SK-N-SH (cell line): Measurements from ENCODE around the gene SCN9A. TPM values are rescaled to one million over a fixed set of nuclear protein-coding genes. Genes with fewer than 3 reads are reported as not detected.

Experiments
- CTCF ChIA-PET: fragments of 300-600, 350-600 bp; formaldehyde crosslinking; extraction: SDS; loops from one replicate; lab custom pipeline; 2021; lab: Yijun Ruan, JAX
- POLR2A ChIA-PET: fragments of 350-600 bp; sonication (Branson Sonifier 250); formaldehyde crosslinking; extraction: SDS; loops from one replicate; lab custom pipeline; 2020; ENCODE audit warnings: antibody characterized with exemption, inconsistent platforms; lab: Yijun Ruan, JAX
- DNase-seq: peaks from one replicate; pipeline ENCODE4 v3.0.0; 2012
- H2AFZ ChIP-seq: fragments of 200-600 bp; sonication (generic); 2 replicates; pipeline ENCODE4 v1.8.1; 2016; ENCODE audit warnings: antibody characterized with exemption, mild to moderate bottlenecking, low read depth
- H3F3A ChIP-seq: fragments of 200-600 bp; sonication (generic); replicated peaks from 2 replicates; pipeline ENCODE3; 2016; ENCODE audit warnings: antibody characterized with exemption, mild to moderate bottlenecking; ENCODE audit not compliant: insufficient read depth
- H3K27ac ChIP-seq, 2 experiments: fragments of 200-500 bp in 1 of 2; fragments of 200-600 bp in 1 of 2; sonication (Bioruptor generic) in 1 of 2; sonication (generic), shearing (Covaris generic) in 1 of 2; 2 replicates each; pipeline versions ENCODE4 v1.5.1 to v1.6.1; 2014 to 2016; ENCODE audit warnings: low read depth in 2 of 2, inconsistent platforms in 1 of 2, low read length in 1 of 2, mild to moderate bottlenecking in 1 of 2, mixed read lengths in 1 of 2
- H3K27me3 ChIP-seq: fragments of 200-600 bp; sonication (generic), shearing (Covaris generic); 2 replicates; pipeline ENCODE4 v1.6.1; 2016; ENCODE audit warnings: mixed run types; ENCODE audit not compliant: insufficient read depth
- H3K36me3 ChIP-seq, 2 experiments: fragments of 200-500 bp in 1 of 2; fragments of 200-600 bp in 1 of 2; sonication (Bioruptor generic) in 1 of 2; sonication (generic) in 1 of 2; replicated peaks in 1 of 2; 2 replicates each; pipeline versions ENCODE3 to v1.5.1; 2014 to 2016; ENCODE audit warnings: low read length in 1 of 2, mild to moderate bottlenecking in 1 of 2; ENCODE audit not compliant: insufficient read depth in 2 of 2, control insufficient read depth in 1 of 2
- H3K4me1 ChIP-seq, 2 experiments: fragments of 200-500 bp in 1 of 2; fragments of 200-600 bp in 1 of 2; sonication (Bioruptor generic) in 1 of 2; sonication (generic), shearing (Covaris generic) in 1 of 2; 2 replicates each; pipeline versions ENCODE4 v1.5.1 to v1.6.1; 2014 to 2016; ENCODE audit warnings: low read depth in 1 of 2, low read length in 1 of 2, mixed run types in 1 of 2; ENCODE audit not compliant: insufficient read depth in 2 of 2, control insufficient read depth in 1 of 2
- H3K4me2 ChIP-seq: fragments of 200-600 bp; sonication (generic), shearing (Covaris generic); 2 replicates; pipeline ENCODE4 v1.6.1; 2017; ENCODE audit warnings: mixed run types
- H3K4me3 ChIP-seq, 2 experiments: fragments of 200-500 bp in 1 of 2; fragments of 200-600 bp in 1 of 2; sonication (Bioruptor generic) in 1 of 2; sonication (generic), shearing (Covaris generic) in 1 of 2; 2 replicates each; pipeline versions ENCODE4 v1.5.1 to v1.8.1; 2014 to 2016; ENCODE audit warnings: low read depth in 2 of 2, inconsistent platforms in 1 of 2, low read length in 1 of 2, mild to moderate bottlenecking in 1 of 2, mixed read lengths in 1 of 2, moderate library complexity in 1 of 2
- H3K79me2 ChIP-seq: fragments of 200-600 bp; sonication (generic); 2 replicates; pipeline ENCODE4 v1.8.1; 2017; ENCODE audit warnings: mild to moderate bottlenecking; ENCODE audit not compliant: insufficient read depth
- H3K9ac ChIP-seq: fragments of 200-600 bp; sonication (generic); 2 replicates; pipeline ENCODE4 v1.6.1; 2017; ENCODE audit warnings: mixed run types
- H3K9me2 ChIP-seq: fragments of 200-600 bp; sonication (generic); 2 replicates; pipeline ENCODE4 v1.6.1; 2017; ENCODE audit warnings: mixed run types
- H3K9me3 ChIP-seq: fragments of 200-600 bp; sonication (generic); 2 replicates; pipeline ENCODE4 v1.6.1; 2017; ENCODE audit warnings: mixed run types, mild to moderate bottlenecking, moderate library complexity
- H4K20me1 ChIP-seq: fragments of 200-600 bp; sonication (generic); 2 replicates; pipeline ENCODE4 v1.6.1; 2017; ENCODE audit warnings: mild to moderate bottlenecking, mixed run types; ENCODE audit not compliant: insufficient read depth
- CTCF ChIP-seq: fragments of 200-600 bp; sonication (generic); IDR thresholded peaks from 2 replicates; pipeline ENCODE4 v1.6.1; 2017; ENCODE audit warnings: antibody characterized with exemption, mild to moderate bottlenecking, moderate library complexity
- EP300 ChIP-seq, 2 experiments: IDR thresholded peaks; 2 replicates each; pipeline versions ENCODE4 v1.4.0 to v1.6.1; 2012; ENCODE audit warnings: borderline replicate concordance in 1 of 2, low read depth in 1 of 2, low read length in 1 of 2
- EZH2phosphoT487 ChIP-seq: fragments of 200-600 bp; sonication (generic); IDR thresholded peaks from 2 replicates; pipeline ENCODE4 v1.6.1; 2017; ENCODE audit warnings: low read depth, mixed run types, mild to moderate bottlenecking, antibody characterized with exemption, moderate library complexity, borderline replicate concordance
- GABPA ChIP-seq: IDR thresholded peaks from 2 replicates; pipeline ENCODE4 v1.4.0; 2012; ENCODE audit warnings: low read depth, mild to moderate bottlenecking
- JUND ChIP-seq: IDR thresholded peaks from 2 replicates; pipeline ENCODE4 v1.4.0; 2012
- MAX ChIP-seq: IDR thresholded peaks from 2 replicates; pipeline ENCODE4 v1.4.0; 2012; ENCODE audit warnings: low read depth
- MEF2A ChIP-seq: IDR thresholded peaks from 2 replicates; pipeline ENCODE4 v1.4.0; 2012; ENCODE audit warnings: low read depth, borderline replicate concordance
- NFIC ChIP-seq: IDR thresholded peaks from 2 replicates; pipeline ENCODE4 v1.4.0; 2012; ENCODE audit warnings: borderline replicate concordance
- RFX5 ChIP-seq: IDR thresholded peaks from 2 replicates; pipeline ENCODE4 v1.6.1; 2012; ENCODE audit warnings: mild to moderate bottlenecking, improper control_type of control experiment, low read length
- TEAD4 ChIP-seq: IDR thresholded peaks from 2 replicates; pipeline ENCODE4 v1.4.0; 2012; ENCODE audit warnings: mild to moderate bottlenecking, borderline replicate concordance; ENCODE audit not compliant: insufficient read depth
- USF1 ChIP-seq: IDR thresholded peaks from 2 replicates; pipeline ENCODE4 v1.4.0; 2012; ENCODE audit warnings: low read depth, borderline replicate concordance
- USF2 ChIP-seq: fragments of 150-350 bp; IDR thresholded peaks from 2 replicates; pipeline ENCODE4 v1.6.1; 2017; ENCODE audit warnings: antibody characterized with exemption, low read length, low read depth, borderline replicate concordance
- WGBS: methylation state at CpG from one replicate; pipeline ENCODE4 v1.1.6; 2017; ENCODE audit warnings: low lambda C conversion rate; 5-methylcytosine and 5-hydroxymethylcytosine counted together
- polyA plus RNA-seq, 3 experiments: library from polyadenylated mRNA; depleted of rRNA; stranded (reverse); fragments of >200 nt; gene quantifications; 2 replicates each; pipeline ENCODE4 v1.2.3, GENCODE V29; 2012

The SCN9A gene
- polyA plus RNA-seq, 1 of the 3 experiments (the other 2 are of a cell fraction) = 5.9 TPM

GRCh38 chr2:166302036-166302435 is 73.7 kb downstream of the SCN9A start:
- TF ChIP-seq EP300 (IDR thresholded peaks at IDR 0.05; ENCODE audit: borderline replicate concordance in 1 of 2, low read depth in 1 of 2, low read length in 1 of 2) (0 out of 4 replicates have a peak, but pooled peaks of 1 of the 2 experiments have one; percentile 24), RFX5 (no peak), USF2 (no peak)
- Histone ChIP-seq H3K27me3 (no peaks in the 10 kb centered on the region), H3K27ac (no peak overlapping the region), H3F3A (no peaks in the 10 kb centered on the region), H3K4me1 (peaks cover 0 to 2% of the 10 kb centered on the region in 2 experiments; a peak in 1 of 4 replicates), H2AFZ (no peak overlapping the region), H3K4me2 (no peak overlapping the region), H3K4me3 (no peak overlapping the region), H3K9me3 (no peaks in the 10 kb centered on the region), H3K36me3 (peaks cover 0 to 9% of the 10 kb centered on the region in 2 experiments), H3K79me2 (no peaks in the 10 kb centered on the region), H4K20me1 (no peaks in the 10 kb centered on the region), H3K9ac (no peak overlapping the region), H3K9me2 (no peaks in the 10 kb centered on the region)
- WGBS = 29% methylated on average over 3 of the region's 3 CpGs
- POLR2A ChIA-PET = no interaction called here
- no peak for DNase-seq
- CTCF ChIA-PET = interaction anchor here (1.3 kb wide), 1 partner anchor 13 kb away, joined by 3 read pairs; no protein-coding TSS in a partner anchor

GRCh38 chr2:166297951-166298350 is 77.8 kb downstream of the SCN9A start:
- Histone ChIP-seq H3K4me3 (no peak overlapping the region), H3F3A (peaks cover 6% of the 10 kb centered on the region), H3K36me3 (peaks cover 0 to 4% of the 10 kb centered on the region in 2 experiments), H3K79me2 (no peaks in the 10 kb centered on the region), H3K9me2 (no peaks in the 10 kb centered on the region), H3K9me3 (no peaks in the 10 kb centered on the region), H3K4me1 (peaks cover 0 to 2% of the 10 kb centered on the region in 2 experiments; a peak in 1 of 4 replicates), H2AFZ (no peak overlapping the region), H3K4me2 (no peak overlapping the region), H4K20me1 (no peaks in the 10 kb centered on the region), H3K9ac (no peak overlapping the region), H3K27ac (no peak overlapping the region), H3K27me3 (no peaks in the 10 kb centered on the region)
- 85% methylated on average over 2 of the region's 2 CpGs for WGBS
- TF ChIP-seq CTCF = no peak
- POLR2A ChIA-PET = no interaction called here
- DNase-seq = no peak
- CTCF ChIA-PET = no interaction called here

- TF ChIP-seq USF1 (no peak), GABPA (no peak), MAX (no peak), MEF2A (no peak), CTCF (no peak), JUND (no peak), TEAD4 (no peak), EZH2phosphoT487 (no peak), NFIC (no peak)
- Histone ChIP-seq H3K27ac (peak overlapping the region in 1 of 2 experiments; percentile 39; a peak in 1 of 4 replicates), H3K27me3 (no peaks in the 10 kb centered on the region), H3K9me3 (no peaks in the 10 kb centered on the region), H3F3A (peaks cover 6% of the 10 kb centered on the region), H3K4me3 (no peak overlapping the region), H3K36me3 (peaks cover 0 to 11% of the 10 kb centered on the region in 2 experiments), H2AFZ (no peak overlapping the region), H3K4me2 (no peak overlapping the region), H3K9me2 (no peaks in the 10 kb centered on the region), H3K79me2 (no peaks in the 10 kb centered on the region), H3K9ac (no peak overlapping the region), H3K4me1 (no peaks in the 10 kb centered on the region), H4K20me1 (no peaks in the 10 kb centered on the region)
- WGBS = 78% methylated on average over 1 of the region's 1 CpG
- no peak for DNase-seq
- ChIA-PET POLR2A (no interaction called here), CTCF (interaction anchor here (1.2 kb wide), 1 partner anchor 10 kb away, joined by 3 read pairs; no protein-coding TSS in a partner anchor)
Measured at GRCh38 chr2:166293984-166294383, 81.8 kb downstream of the SCN9A start.
